Measurements from ENCODE around the gene ICE2.

The ICE2 gene

DNA sequence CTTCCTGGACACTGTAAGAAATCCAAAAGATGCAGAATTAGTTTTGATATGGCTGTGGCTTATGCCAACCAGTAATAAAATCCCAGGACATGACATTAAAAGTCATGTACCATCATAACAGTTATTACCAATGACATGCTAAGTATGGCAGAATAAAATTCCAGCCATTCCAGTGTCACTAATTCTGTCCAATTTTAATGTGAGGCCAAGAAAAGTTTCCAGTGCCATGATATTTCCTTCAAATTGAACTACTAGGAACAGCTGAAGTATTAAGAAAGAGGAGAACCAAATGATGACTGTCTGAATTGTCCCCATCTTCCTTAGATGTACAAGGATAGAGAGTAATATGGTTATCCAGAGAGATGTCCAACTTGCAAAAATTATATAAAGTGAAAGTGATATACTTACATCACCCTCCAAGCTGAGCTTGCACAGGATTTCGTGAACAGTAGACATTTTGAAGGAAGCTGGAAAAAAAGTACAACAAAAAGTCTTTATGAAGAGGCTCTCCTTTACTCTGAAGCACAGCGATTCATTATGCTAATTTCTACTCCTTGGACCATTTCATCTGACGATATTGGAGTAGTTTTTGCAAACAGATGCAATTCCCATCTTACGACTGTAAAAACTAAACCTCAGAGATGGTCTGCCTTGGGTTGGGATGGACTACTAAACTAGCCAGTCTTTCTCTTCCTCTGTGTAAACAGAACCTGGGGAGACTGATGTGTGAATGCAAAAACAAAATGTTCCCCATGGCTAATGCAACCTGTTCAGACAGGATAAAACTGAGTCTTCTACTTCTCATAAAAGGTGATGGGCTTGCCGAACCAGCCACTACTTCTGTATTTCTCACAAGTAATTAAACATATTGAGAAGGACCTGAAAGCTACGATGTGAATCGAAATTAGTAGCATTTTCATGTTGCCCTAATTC is 93.1 kb downstream of the ICE2 start:
- no peak for DNase-seq

DNA sequence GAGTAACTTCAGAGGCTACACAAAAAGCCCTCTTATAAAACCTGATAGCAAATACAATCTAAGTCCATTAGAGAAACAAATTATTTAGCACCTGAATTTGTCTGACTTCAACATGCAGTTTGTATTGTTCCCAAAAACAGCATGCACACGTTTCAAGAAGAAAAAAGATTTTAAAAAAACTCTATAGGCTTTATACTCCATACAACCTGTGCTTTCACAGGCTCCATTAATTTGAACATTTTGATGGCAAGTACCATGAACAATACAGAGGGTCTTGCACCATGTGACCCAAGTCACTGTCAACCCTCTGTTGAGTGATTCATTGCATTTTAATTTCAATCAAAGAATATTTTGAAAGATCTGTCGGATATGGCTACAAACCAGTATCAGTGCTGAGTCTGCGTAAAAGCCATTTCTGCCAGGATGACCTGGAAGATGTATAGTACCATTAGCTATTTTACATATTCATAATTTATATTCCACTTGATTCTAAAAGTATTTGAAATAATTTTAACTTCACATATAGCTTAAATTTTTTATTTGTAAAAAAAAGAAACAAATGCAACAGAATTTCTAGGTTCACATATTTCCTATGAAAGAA is 94.3 kb downstream of the ICE2 start:
- DNase-seq = no peak

DNA sequence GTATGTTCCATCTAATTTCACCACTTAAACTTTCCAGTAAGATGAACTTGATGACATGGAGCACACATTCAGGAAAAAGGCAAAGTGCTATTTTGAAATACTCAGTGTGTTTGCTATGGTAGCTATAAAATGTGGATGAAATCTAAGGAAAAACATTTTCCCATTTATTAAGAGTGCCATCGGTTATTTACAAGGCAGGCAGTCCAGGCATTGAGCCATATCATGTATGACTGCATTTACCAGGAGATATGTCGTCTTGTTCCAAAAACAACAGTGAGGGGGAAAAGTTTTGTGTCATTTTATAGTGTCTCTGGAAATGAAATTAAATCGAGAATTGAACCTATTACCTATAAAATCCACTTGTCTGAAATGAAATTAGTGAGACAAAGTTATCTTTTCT is 94.9 kb downstream of the ICE2 start:
- no peak for DNase-seq

DNA sequence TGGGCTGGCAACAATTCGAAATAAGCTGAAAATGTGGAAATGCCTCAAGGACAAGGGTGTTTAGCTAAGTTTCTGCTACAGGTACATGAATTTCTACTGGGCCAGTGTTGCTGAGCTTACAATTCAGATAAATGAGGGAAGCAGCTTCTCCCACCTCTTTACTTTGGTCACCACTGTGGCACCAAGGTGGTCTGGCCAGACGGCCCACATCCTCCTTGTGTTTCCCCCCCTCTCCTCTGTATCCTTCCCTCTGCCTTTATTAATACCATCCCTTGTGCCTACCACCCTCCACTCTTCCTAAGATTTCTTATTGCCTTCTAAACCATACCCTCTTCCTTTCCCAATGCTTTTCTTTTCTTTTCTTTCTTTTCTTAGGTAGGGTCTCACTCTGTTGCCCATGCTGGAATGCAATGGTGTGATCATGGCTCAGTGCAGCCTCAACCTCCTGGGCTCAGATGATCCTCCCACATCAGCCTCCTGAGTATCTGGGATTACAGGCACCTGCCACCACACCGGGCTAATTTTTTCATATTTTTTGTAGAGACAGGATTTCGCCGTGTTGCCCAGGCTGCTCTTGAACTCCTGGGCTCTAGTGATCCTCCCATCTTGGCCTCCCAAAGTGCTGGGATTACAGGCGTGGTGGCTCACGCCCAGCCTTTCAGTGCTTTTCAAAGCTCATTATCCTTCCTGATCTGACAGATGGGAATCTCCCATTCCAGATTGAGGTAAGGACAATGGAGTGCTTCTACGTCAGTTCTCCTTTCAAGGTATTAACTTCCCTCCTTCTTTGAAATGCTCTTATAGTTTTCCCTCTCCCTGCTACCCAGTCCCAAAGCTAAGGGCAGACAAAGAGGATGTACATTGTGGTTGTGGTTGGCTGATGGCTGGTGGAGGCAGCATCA is 95.9 kb downstream of the ICE2 start:
- DNase-seq = no peak

DNA sequence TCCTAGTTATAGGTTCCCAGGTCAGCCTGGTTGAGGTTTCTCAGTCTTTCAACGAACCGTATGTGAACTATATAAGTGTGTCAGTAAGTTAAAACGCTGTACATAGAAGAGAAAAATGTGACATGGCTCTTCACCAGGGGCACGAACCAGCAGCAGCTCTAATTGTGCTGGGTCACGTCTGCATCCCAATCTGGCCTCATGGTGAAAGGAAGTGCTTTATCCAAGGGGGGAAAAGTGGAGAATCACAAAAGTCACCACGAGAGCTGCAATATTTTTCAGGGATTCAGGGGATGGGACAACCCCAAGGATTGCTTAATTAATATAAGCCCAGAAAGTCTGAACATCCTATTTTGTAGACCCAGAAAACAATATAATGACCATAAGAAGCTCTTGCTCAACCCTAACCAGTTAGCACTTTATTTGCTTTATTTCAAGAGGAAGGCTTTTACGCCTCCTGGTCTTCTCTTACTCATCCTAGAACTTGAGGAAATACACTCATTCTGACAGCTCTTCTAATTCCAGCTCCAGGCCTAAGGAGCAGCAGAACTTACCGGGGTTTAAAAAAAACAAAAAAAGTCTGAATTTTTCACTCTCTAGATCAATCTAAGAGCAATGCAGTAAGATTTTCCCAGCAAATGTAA is 97.7 kb downstream of the ICE2 start:
- no peak for DNase-seq

DNA sequence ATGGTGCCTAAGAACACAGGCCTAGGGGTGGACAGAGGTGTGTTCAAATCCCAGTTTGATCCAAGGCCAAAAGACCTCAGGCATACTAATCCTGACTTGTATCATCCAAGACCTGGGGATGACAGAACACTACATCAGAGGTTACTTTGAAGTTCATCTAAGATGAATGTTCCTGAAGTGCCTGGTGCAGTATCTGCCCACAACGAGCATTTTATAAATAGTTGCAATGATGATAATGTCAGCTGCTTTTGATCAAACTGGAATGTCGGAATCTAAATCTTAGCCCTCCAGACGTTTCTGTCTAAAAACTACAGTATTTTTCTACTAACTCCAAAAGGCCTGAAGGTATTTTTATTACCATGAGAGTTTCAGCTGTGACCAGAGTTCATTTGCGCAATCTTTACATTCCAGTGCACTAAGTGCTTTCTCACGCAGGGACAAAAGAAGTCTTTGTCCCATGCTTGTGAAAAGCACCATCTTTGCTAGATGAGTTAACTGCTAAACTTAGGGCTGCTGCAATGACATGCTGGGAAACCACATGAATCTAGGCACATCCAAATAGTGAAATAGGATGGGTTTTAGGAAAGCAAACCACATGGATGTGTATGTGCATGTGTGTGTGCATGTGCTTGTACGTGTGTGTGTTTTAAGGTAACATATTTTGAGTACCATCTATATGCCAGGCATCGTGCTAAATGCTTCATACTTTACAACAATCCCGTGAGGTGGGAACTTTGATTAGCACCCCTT is 99.2 kb downstream of the ICE2 start:
- no peak for DNase-seq

GRCh38 chr15:60379185-60379524 is 99.8 kb downstream of the ICE2 start:
- DNase-seq = no peak

GRCh38 chr15:60376677-60377095 is 102.3 kb downstream of the ICE2 start:
- no peak for DNase-seq

DNA sequence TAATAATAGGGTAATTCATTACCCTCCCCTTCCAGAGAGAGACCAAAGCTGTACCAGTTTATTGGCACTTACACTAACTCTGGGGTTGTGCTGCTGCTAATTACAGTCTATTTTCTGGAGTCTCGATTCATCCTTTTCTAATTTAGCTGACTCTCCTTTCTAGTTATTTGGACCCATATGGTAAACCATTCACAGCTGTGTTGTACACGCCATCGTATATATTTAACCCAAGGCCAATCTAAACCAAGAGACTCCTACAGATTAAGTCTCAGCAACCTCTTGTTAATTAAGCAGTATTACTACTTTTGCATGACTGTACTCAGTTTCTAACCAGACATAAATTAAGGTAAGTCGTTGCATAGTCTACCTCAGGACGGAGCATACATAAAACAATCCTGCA is 103.6 kb downstream of the ICE2 start:
- no peak for DNase-seq

- DNase-seq = no peak
Measured at GRCh38 chr15:60374628-60375081, 104.3 kb downstream of the ICE2 start.

GRCh38 chr15:60374209-60374608 is 104.7 kb downstream of the ICE2 start:
- DNase-seq = no peak

DNA sequence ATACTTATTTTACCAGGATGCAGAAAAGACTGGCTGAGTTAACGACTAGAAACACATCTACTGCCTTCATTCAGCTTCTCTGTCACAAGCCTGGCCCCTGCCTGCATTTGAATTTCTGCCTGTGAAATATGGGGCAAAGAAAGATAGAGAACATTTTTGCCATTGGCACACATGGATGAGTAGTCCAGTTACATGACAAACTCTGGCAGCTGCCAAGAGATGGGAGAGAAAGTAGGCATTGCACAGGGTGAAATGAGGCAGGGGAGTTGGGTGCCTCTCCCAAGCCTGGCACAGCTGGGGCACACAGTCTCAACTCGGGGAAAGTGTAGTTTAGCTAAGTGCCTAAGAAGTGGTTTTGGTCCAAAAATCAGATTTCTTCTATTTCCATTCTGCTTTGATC is 105.2 kb downstream of the ICE2 start:
- DNase-seq = no peak

DNA sequence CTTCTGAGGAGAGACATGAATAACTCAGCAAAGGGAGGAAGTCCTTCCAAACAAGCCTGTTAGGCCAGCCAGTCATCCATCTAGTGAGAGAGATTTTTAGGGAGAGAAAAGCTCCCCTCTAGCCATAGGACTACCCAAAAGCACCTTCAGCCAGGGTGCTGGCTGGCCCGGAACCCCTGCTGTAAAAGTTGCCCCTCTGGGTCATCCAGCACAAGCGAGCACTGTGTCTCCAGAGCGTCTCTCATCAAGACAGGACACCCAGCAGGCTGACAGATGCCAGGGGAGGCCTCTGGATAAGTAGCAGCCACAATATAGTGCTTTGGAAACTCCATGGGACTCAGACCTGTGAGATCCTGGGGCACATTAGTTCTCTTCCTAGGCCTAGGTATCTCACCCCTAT is 105.6 kb downstream of the ICE2 start:
- no peak for DNase-seq

DNA sequence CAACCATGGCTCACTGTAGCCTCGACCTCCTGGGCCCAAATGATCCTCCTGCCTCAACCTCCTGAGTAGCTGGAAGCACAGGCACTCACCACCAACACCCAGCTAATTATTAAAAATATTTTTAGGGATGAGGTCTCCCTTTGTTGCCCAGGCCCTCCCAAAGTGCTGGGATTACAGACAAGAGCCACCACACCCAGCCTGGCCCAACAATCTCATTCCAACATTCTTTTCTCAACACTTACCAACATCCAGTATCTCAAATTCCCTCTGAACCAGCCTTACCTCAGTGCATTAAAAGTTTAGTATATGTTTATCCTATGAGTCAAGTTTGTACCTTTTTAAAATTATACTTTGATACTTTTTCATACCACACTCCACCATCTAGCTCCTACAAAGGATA is 106.2 kb downstream of the ICE2 start:
- DNase-seq = no peak

DNA sequence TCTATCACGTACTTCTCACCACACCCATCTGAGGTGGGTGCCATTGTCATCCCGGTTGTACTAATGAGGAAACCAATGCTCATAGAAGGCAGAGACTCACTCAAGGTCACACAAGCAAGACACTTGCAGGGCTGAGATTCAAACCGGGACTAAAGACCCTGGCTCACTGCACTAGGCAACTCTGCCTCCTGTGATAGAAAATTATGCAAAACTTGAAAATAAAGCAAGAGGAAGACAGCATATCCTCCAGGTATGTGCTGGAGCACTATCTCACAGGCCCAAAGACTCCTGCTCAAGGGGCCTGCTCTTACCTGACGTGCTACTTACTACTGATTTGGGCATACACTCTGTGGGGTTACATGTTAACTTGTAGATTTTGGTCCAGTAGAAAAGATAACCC is 106.7 kb downstream of the ICE2 start:
- no peak for DNase-seq

- no peak for DNase-seq
Measured at GRCh38 chr15:60371175-60372051, 107.5 kb downstream of the ICE2 start.

DNA sequence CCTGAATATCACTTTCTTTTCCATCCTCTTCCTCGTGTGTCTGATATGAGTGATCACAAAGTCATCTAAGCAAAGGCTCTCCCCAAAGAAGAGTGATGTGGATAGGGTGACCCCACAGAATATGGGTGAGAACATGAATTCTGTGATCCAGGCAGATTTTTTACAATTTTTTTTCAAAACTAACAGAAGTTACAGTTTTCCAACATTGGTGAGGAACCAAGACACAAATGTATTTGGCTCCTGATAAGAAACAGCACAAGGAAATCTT is 108.1 kb downstream of the ICE2 start:
- DNase-seq = no peak

DNA sequence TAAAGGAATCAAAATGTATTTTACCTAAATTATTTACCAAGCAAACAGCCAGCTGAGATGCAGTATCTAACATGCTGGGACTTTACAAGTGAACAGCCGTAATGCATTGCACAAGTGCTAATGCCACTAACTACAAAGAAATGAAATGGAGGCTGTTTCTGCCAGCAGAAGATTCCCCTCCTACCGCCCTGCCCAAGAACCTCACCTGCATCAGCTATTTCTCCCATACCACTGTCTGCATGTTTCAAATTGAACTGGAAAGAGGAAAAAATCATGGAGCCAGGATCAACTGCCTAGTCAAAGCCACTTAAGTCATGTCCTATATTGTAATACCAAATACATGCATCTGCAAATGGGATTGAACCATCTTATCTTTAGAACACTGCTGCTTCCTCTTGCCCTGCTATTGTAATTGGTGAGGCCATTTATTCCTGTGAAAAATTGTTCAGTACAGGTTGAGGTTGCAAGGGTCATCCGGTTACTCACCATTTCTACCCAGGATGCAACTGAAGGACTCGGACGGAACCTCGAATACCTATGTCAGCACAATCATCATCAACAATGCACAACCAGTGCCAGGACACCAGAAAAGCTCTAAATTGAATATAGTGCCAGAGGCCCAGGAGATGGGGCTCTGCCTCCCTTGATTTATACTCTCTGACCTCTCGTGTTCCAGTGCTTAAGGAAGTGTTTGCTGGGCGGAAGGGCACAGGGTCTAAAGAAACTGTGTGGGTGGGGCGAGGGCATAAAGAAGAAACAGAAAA is 108.7 kb downstream of the ICE2 start:
- no peak for DNase-seq

DNA sequence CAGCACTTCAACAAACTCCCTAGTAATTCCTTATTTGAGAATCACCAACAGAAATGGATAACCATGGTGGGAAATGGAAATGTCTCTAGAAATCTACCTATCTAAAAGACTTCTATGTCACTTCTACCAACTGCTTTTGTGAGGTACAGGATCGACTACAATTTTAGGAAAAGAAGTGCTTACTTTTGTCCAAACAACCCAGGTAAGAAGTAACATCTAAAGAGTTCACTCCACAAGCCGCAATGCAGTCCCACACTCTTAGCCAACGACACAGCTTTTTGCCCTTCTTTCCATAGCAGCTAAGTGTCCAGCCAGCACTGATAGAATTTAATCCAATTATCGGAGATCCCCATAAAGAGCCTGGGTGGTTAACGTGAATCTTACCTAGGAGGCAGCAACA is 109.2 kb downstream of the ICE2 start:
- DNase-seq = no peak

Measured in activated effector memory CD4-positive, alpha-beta T cell treated with Interleukin-2 at 50 U/mL for 16 hours (primary cell).